Right cardiac atrium (tissue), 5 donors: ENCODE results near the gene RNASE7. TPM values are rescaled to one million over a fixed set of nuclear protein-coding genes. Genes with fewer than 3 reads are reported as not detected.

Experiments
- ATAC-seq, 2 donors: fragments of 200-7000 bp; cut with Tn5 transposase; one replicate each; pipeline versions ENCODE4 v1.8.0 to v1.9.1; 2020; ENCODE audit warnings: moderate library complexity in 2 of 2, mild to moderate bottlenecking in 1 of 2
- DNase-seq, 3 donors: peaks; one replicate each; pipeline ENCODE4 v3.0.0-alpha.2; 2020
- H3K27ac ChIP-seq: one replicate; pipeline ENCODE4 v1.5.1; 2013; ENCODE audit warnings: mild to moderate bottlenecking, low read length, control low read depth, moderate library complexity
- H3K27me3 ChIP-seq: one replicate; pipeline ENCODE4 v1.6.1; 2013; ENCODE audit not compliant: control insufficient read depth, insufficient read depth
- H3K4me1 ChIP-seq: one replicate; pipeline ENCODE4 v1.6.1; 2013; ENCODE audit warnings: low read length; ENCODE audit not compliant: control insufficient read depth, insufficient read depth
- H3K4me3 ChIP-seq: one replicate; pipeline ENCODE4 v1.5.1; 2013; ENCODE audit warnings: low read length, control low read depth
- H3K9me3 ChIP-seq: one replicate; pipeline ENCODE4 v1.6.1; 2013; ENCODE audit warnings: low read length; ENCODE audit not compliant: control insufficient read depth
- WGBS: extraction: QIAGEN DNeasy Blood & Tissue Kit; methylation state at CpG from one replicate; pipeline ENCODE4 v1.1.7; 2013; 5-methylcytosine and 5-hydroxymethylcytosine counted together
- intact Hi-C, 4 donors: fragments of 100-400 bp; cut with DNase I; formaldehyde crosslinking; loops; one replicate each; pipeline versions ENCODE4 v1.11.0 to v1.14.0; 2022 to 2023
- polyA plus RNA-seq: library from polyadenylated mRNA; stranded (reverse); fragments of 200-250 nt; gene quantifications from one replicate; pipeline ENCODE4 v1.2.3, GENCODE V29; 2013
- total RNA-seq, 4 donors: library from RNA; stranded (reverse); fragmentation: NEBNext Ultra II Directional; extraction: Animal tissue kit (Norgen Biotek cat#: 25700); gene quantifications; one replicate each; pipeline ENCODE4 v1.2.1, GENCODE V29; 2021
- donor health status: healthy with polysubstance abuse.
- donor health status: DM: no; HTN: yes; CAD: no.
- donor health status: DM: no; HTN: no; CAD: no.
- donor health status: DM: no; HTN: yes; CAD: no; lungs with severe emphysema.
- donor health status: DM: yes; HTN: yes; CAD: no.

The RNASE7 gene
- total and polyA plus RNA-seq, 5 donors = not detected

- no peak overlapping the region for H3K4me3 ChIP-seq
- H3K9me3 ChIP-seq = no peaks in the 10 kb centered on the region
- H3K27me3 ChIP-seq = no peaks in the 10 kb centered on the region
- no peaks in the 10 kb centered on the region for H3K4me1 ChIP-seq
- DNase-seq = no peak
- H3K27ac ChIP-seq = no peak overlapping the region
- intact Hi-C loops = no loop called here
- ATAC-seq = no peak
- WGBS = 75% methylated on average over 5 of the region's 5 CpGs
Observed at GRCh38 chr14:21078287-21078686, 36.1 kb downstream of the RNASE7 start.

DNA sequence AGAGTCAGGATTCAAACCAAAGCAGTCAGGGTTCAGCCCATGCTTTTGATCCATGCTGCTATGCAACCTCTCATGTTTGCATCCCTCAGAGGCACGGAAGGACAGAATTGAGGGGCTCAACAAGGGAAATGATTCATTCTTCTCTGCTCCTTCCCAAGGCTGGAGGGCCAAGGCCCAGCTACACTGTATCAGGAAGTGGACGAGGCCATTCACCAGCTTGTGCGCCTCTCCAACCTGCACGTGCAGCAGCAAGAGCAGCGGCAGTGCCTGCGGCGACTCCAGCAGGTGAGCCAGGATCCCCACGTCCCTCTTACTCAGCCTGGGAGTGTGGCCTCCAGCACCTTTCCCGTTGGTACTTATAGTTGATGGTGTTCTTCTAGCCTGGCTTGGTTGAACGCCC, 36.6 kb downstream of the RNASE7 start:
- WGBS = 81% methylated on average over 10 of the region's 10 CpGs
- intact Hi-C loops = no loop called here
- H3K4me3 ChIP-seq = no peak overlapping the region
- ATAC-seq (no peak), DNase-seq (no peak)
- no peaks in the 10 kb centered on the region for H3K4me1 ChIP-seq
- no peaks in the 10 kb centered on the region for H3K27me3 ChIP-seq
- H3K27ac ChIP-seq = no peak overlapping the region
- no peaks in the 10 kb centered on the region for H3K9me3 ChIP-seq

GRCh38 chr14:21081521-21082142, 39.5 kb downstream of the RNASE7 start:
- 83% methylated on average over 30 of the region's 30 CpGs for WGBS
- Histone ChIP-seq H3K9me3 (no peaks in the 10 kb centered on the region), H3K27me3 (no peaks in the 10 kb centered on the region), H3K27ac (no peak overlapping the region), H3K4me1 (peaks cover 3% of the 10 kb centered on the region), H3K4me3 (no peak overlapping the region)
- intact Hi-C loops = no loop called here
- DNase-seq (no peak), ATAC-seq (no peak)

GRCh38 chr14:21083565-21084325, 41.6 kb downstream of the RNASE7 start:
- DNase-seq = no peak
- no peak overlapping the region for H3K4me3 ChIP-seq
- 79% methylated on average over 11 of the region's 11 CpGs for WGBS
- no peaks in the 10 kb centered on the region for H3K27me3 ChIP-seq
- no peak overlapping the region for H3K27ac ChIP-seq
- peaks cover 3% of the 10 kb centered on the region for H3K4me1 ChIP-seq
- intact Hi-C loops = no loop called here
- no peaks in the 10 kb centered on the region for H3K9me3 ChIP-seq
- no peak for ATAC-seq

DNA sequence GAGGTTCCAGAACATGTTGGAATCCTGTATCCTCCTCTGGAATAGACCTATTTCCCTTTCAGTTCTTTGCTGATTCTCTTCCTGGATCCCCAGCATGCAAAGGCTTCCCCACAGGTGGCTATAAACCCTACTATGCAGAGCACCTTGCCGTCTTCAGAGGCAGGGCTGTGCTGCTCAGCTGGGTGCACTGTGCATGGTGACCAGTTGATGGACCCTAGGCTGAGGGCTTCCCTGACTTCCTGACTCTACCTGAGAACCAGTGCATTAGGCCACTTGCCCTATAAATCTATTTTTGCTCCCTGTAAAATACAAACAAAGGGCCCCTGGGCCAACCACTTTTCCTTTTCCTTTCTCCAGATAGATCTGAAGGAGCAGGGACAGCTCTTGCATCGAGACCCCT, 42.2 kb downstream of the RNASE7 start:
- DNase-seq (no peak), ATAC-seq (no peak)
- no peak overlapping the region for H3K4me3 ChIP-seq
- H3K4me1 ChIP-seq = peaks cover 3% of the 10 kb centered on the region
- no peaks in the 10 kb centered on the region for H3K9me3 ChIP-seq
- no peaks in the 10 kb centered on the region for H3K27me3 ChIP-seq
- H3K27ac ChIP-seq = no peak overlapping the region
- intact Hi-C loops = no loop called here
- 83% methylated on average over 2 of the region's 2 CpGs for WGBS

GRCh38 chr14:21084998-21085853, 43.1 kb downstream of the RNASE7 start:
- intact Hi-C loops = no loop called here
- no peaks in the 10 kb centered on the region for H3K9me3 ChIP-seq
- WGBS = 66% methylated on average over 17 of the region's 17 CpGs
- no peaks in the 10 kb centered on the region for H3K27me3 ChIP-seq
- no peak overlapping the region for H3K27ac ChIP-seq
- peaks cover 3% of the 10 kb centered on the region for H3K4me1 ChIP-seq
- no peak overlapping the region for H3K4me3 ChIP-seq
- DNase-seq (peak in 1 of 3 donors; percentile 64), ATAC-seq (peak; percentile 17 to 18)

DNA sequence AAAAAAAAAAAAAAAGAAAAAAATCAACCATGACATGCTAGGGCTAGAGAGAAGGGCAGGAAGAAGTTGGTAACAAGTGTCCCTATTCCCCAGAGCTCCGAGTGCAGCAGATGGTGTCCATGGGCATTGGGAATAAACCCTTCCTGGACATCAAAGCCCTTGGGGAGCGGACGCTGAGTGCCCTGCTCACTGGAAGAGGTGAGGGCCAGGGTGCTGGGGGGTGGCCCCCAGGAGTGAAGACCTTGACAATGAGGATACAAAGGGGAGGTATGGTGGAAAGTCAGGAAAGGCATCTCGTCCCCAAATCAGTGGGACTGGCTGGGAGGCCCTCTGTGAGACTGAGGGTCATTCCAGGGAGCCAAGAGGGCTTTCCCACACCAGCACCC, 44.7 kb downstream of the RNASE7 start:
- Histone ChIP-seq H3K9me3 (no peaks in the 10 kb centered on the region), H3K27me3 (no peaks in the 10 kb centered on the region), H3K27ac (no peak overlapping the region), H3K4me1 (peaks cover 3% of the 10 kb centered on the region), H3K4me3 (no peak overlapping the region)
- DNase-seq = no peak
- WGBS = 84% methylated on average over 4 of the region's 4 CpGs
- intact Hi-C loops = no loop called here
- no peak for ATAC-seq

DNA sequence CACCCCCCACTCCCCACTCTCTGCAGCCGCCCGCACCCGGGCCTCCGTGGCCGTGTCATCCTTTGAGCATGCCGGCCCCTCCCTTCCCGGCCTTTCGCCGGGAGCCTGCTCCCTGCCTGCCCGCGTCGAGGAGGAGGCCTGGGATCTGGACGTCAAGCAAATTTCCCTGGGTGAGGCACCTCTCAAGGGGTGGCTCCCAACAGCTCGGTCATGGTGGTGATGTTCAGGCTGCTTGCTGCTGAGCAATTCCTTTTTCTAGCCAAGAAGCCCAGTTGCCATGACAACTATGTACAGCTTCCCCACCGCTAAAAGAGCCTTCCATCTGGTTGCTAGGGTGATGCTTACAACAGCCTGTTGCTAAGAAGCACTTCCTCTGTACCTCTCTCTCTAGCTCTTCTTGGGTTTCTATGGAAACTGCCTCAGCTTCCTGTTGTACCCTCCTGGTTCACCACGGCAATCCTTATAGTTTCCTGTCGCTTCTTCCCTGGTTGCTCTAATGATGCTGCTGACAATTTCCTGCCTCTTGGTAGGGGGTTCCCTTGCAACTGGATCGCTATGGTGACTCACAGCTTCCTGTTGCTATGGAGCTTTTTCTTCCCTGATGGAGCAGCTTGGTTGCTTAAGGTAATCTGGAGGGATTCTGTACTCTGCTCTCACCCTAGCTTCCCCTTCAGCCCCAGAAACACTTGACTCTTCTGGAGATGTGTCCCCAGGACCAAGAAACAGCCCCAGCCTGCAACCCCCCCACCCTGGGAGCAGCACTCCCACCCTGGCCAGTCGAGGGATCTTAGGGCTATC, 45.3 kb downstream of the RNASE7 start:
- no peaks in the 10 kb centered on the region for H3K9me3 ChIP-seq
- no peak overlapping the region for H3K4me3 ChIP-seq
- no peak overlapping the region for H3K27ac ChIP-seq
- peaks cover 3% of the 10 kb centered on the region for H3K4me1 ChIP-seq
- peak; percentile 4 to 45 for ATAC-seq
- 36% methylated on average over 19 of the region's 19 CpGs for WGBS
- peak; percentile 59 to 69 (median 59) for DNase-seq
- no peaks in the 10 kb centered on the region for H3K27me3 ChIP-seq
- intact Hi-C loops = no loop called here

DNA sequence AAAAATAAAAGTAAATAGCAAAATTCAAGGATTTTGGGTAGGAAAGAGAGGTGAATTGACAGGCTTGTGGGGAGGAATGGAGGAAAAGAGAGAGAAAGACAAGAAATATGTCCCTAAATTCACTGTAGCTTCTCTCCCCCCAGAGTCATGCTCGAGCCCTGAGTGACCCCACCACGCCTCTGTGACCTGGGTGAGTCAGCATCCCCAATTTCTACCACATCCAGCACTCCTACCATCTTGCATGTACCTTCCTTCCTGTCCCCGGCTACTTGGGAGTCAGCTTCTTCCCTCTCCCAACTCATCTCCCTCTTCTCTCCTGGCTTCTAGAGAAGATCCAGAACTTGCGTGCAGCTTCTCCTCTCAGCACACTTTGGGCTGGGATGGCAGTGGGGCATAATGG, 46.5 kb downstream of the RNASE7 start:
- no peak for DNase-seq
- Histone ChIP-seq H3K4me3 (no peak overlapping the region), H3K9me3 (no peaks in the 10 kb centered on the region), H3K27ac (no peak overlapping the region), H3K27me3 (no peaks in the 10 kb centered on the region), H3K4me1 (peaks cover 3% of the 10 kb centered on the region)
- 82% methylated on average over 4 of the region's 4 CpGs for WGBS
- intact Hi-C loops = no loop called here
- ATAC-seq = no peak

GRCh38 chr14:21089271-21089670, 47.1 kb downstream of the RNASE7 start:
- H3K27ac ChIP-seq = no peak overlapping the region
- no peak for ATAC-seq
- intact Hi-C loops = no loop called here
- 70% methylated on average over 1 of the region's 1 CpG for WGBS
- DNase-seq = no peak
- H3K4me3 ChIP-seq = no peak overlapping the region
- no peaks in the 10 kb centered on the region for H3K27me3 ChIP-seq
- peaks cover 3% of the 10 kb centered on the region for H3K4me1 ChIP-seq
- no peaks in the 10 kb centered on the region for H3K9me3 ChIP-seq
